ENCODE measurements around the gene PJVK.
A peak's percentile ranks its signal among the peaks of the same experiment; 100 is the strongest.

PJVK gene

DNA sequence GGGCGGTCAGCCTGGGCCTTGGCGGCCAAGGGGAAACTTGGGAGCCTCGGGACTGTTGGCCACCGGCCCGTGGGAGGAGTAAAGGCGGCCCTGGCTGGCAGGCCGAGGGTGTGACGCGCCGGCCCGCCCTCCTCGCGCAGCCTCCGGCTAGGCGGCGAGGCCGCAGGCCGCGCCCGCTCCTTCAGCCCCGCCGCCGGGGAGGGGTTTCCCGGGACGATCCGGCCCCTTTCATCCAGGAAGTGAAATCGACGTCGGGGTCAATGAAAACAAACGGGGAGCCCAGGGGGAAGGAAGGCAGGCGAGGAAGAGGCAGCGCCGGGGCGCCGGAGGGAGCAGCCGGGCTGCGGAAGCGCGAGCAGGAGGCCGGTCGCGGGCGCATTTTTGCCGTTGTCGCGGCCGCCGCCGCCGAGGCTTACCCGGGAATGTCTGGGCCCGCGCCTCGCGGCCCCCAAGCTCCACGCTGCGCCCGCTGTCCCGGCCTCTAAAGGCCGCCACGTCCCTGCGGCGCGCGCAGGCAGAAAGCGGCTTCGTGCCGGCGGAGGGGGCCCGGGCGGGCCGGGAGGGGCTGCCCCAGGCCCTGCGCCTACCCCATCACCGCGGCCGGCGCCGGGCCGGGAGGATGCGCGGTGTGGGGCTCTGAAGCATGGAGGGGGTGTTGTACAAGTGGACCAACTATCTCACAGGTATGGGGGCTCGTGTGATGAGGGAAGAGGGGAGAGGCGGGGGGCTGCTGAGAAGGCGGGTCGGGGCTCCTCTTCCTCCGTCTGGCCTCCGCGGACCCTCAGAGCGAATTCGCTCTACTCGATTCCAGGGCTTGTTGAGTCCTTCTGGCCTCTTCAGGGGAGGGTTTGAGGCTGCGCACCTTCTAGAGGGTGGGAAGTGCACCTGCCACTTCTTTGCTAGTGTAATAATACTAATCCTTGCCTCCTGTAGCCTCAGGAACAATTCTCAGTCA, 29.3 kb downstream of the PJVK start, which contains the start of gene PLEKHA3:
Gene PLEKHA3 (plus strand): TSS at position 231 of the 955 bp plus-strand sequence. CDS start 413 bp downstream, at position 644.
- DNase-seq (ENCODE audit: low spot score): peak; percentile 94

- DNase-seq (ENCODE audit: low spot score): no peak
Observed at GRCh38 chr2:178482437-178482836, 31.3 kb downstream of the PJVK start.

GRCh38 chr2:178484245-178485041, 33.3 kb downstream of the PJVK start:
- peak; percentile 12 for DNase-seq (ENCODE audit: low spot score)

DNA sequence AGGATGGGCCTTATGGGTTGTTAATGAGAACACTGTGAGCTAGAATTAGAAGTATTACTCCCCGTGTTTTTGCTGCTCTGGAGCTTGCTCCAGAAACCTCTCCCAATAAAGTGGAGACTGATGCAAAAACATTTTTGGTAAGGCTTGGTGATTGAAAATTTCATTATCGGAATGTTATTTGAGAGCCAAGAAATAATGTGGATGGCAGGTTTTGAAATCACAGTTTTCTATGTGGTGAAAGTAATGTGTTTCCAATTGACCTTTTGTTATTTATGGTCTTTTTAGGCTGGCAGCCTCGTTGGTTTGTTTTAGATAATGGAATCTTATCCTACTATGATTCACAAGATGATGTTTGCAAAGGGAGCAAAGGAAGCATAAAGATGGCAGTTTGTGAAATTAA, 34.2 kb downstream of the PJVK start:
- DNase-seq (ENCODE audit: low spot score): no peak

DNA sequence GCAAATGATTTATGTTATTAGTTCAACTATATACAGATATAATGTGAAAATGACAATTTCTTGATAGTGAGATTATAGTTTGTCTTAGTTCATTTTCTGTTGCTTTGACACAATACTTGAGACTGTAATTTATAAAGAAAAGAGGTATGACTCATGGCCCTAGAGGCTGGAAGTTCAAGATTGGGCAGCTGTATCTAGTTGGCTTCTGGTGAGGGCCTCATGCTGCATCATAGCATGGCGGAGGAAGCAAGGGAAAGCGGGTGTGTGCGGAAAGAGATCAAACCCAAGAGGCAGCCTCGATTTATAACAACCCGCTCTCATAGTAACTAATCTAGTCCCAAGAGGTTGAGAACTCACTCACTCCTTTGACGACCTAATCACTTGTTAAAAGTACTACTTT, 40.4 kb downstream of the PJVK start:
- no peak for DNase-seq (ENCODE audit: low spot score)

DNA sequence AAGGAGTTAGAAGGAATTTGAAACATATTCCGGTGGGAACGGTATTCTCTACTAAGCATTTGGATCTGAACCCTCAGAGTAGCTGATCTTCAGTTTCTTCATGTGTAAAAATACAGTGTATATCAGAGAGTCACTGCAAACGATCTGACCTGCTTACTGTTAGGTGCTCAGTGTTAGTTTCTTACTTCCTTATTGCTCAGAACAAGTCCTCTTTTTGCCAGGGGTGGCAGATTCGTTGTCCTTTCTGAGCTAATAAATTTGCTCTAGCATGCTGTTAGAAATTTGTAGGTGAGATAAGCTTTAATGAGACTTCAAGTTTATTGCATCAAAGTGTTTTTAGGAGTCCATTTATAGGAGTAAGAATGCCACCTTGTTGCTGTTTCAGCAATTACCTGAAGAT, 44.9 kb downstream of the PJVK start:
- no peak for DNase-seq (ENCODE audit: low spot score)

GRCh38 chr2:178498137-178498536, 47.0 kb downstream of the PJVK start:
- no peak for DNase-seq (ENCODE audit: low spot score)

DNA sequence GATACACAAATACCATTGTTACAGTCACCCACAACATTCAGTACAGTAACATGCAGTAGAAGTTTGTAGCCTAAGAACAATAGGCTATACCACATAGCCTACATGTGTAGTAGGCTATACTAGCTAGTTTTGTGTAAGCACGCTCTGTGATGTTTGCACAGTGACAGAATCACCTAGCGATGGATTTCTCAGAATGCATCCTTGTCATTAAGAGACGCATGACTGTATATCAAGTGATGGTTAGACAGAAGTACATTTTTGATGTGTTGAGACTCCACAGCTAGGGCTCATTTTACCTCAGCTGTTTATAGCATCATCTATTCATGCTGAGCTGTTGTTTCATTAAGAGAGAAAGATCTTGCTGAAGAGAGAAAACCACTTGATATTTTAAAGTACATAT, 48.5 kb downstream of the PJVK start:
- no peak for DNase-seq (ENCODE audit: low spot score)

GRCh38 chr2:178502751-178503150, 51.6 kb downstream of the PJVK start:
- no peak for DNase-seq (ENCODE audit: low spot score)

DNA sequence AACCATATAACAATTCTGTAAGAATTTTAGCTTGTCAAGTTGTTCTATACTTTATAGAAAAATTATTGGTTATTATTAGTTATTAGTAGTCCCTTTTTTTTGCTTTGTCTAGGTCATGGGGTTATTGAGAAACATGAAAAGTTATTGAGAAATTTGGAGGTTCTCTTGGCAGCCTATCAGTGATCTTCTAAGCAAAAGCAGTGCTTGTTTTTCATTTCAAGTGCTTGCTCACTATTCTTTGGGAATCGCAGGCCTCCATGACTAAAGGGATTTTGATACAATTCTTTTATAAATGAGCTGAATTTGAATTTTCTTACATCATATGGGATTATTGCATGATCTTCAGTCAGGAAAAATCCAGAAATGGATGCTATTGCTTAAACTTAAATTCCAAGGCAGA, 54.9 kb downstream of the PJVK start:
- no peak for DNase-seq (ENCODE audit: low spot score)

DNA sequence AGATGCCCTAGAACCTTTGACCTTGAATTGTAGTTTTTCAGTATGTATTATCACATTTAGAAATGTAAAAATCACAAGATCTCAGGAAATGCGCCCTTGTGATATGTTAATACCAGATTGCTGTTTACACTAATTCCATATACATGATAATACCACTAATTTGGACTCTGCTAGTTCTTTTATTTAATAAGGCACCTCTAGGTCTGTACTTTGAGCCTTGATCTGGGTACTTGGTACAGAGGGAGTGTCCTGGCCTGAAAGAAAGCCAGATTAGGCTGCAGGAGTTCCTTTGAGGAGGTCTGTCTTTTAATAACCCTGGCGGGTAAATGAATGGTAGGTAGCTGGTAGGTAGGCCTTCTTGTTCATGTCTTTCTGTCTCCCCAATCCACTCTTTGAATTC, 55.3 kb downstream of the PJVK start:
- DNase-seq (ENCODE audit: low spot score): no peak

DNA sequence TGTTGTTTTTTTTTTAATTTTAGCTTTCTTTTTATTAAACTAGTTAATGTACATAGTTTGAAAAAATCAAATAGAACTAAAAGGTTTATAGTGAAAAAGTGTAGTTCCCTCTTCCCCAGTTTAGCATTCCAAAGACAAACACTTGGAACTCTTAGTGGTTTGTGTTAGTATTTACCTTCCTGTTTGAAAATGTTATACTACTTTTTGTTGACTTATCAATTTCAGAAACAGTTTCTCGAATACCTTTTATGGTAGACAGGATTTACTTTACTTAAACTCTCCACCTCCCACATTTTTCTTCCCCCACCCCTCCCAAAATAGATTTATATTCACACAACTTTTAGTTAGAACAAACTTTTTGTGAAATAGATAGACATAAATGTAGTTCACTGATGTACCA, 55.8 kb downstream of the PJVK start:
- no peak for DNase-seq (ENCODE audit: low spot score)

GRCh38 chr2:178508646-178509045, 57.5 kb downstream of the PJVK start:
- DNase-seq (ENCODE audit: low spot score): no peak

DNA sequence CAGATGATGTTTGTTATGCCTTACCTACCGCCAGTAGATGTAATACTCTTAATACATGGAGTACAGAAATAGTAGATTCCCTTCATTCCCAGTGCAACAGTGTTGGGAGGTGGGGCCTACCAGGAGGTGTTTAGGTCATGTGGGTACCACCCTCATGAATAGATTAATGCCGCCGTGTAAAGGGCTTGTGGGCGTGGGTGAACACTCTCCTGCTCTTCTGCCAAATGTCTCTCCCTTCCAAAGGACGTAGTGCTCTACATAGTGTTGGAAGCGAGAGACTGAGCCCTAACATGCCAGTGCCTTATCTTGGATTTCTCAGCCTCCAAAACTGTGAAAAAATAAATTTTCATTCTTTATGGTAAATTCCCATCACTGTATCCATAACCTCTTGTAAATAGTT, 59.2 kb downstream of the PJVK start:
- DNase-seq (ENCODE audit: low spot score): no peak
